ENCODE results near the gene PLCH1. TPM values are rescaled to one million over a fixed set of nuclear protein-coding genes. Genes with fewer than 3 reads are reported as not detected.
A peak's percentile ranks its signal among the peaks of the same experiment; 100 is the strongest.

PLCH1 gene
- total and polyA plus RNA-seq, 2 of the 13 experiments (the other 11 are each of a cell fraction or from before 2014, with no cell fraction given) = 2.0 to 3.0 TPM

DNA sequence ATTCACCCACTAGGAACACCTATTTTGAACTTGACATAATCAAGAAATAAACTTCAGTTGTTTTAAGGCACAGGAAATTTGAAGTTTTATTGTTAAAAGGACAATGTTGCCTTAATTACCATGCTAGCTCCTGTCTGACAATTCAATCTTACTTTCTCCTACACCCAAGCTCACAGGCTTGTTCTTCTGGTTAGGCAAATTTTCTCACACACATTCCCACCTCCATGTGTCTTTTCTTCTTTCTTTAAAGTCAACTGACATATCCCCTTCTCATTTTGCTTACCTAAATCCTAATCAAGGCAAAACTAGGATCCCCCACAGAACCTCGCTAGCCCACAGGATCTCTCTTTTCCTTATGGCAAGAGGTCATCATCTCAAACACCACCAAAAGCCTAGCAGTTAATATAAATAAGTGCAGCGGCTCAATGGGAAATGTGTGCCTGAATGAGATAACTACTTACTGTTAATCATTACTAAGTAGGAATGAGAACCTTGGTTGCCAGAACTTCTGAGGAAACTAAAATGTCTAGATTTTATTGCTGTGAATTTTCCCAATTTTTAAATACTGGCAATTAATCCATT is 189.3 kb downstream of the PLCH1 start:
- peak; percentile 69 for ATAC-seq
- WGBS (ENCODE audit: low lambda C conversion rate) = 53% methylated on average over 2 of the region's 2 CpGs

More for the DNA sequence above, 189.3 kb downstream of the PLCH1 start:
- H2AFZ ChIP-seq (ENCODE audit: low read length) = no peak overlapping the region
- peaks cover 30% of the 10 kb centered on the region for H3K4me1 ChIP-seq (ENCODE audit: insufficient read depth, low read length)
- ChIA-PET POLR2A (no interaction called here), CTCF (ENCODE audit: low intra/inter-chr PET ratio, low total read pairs) (no interaction called here)
- no peaks in the 10 kb centered on the region for H3K36me3 ChIP-seq (replicated peaks in 1 of 2; ENCODE audit: control insufficient read depth in 1 of 2, insufficient read depth in 2 of 2, low read length in 2 of 2)
- H3K9ac ChIP-seq (ENCODE audit: insufficient read depth, low read depth, low read length) = no peak overlapping the region
- FAIRE-seq (no peak), DNase-seq (ENCODE audit: low spot score) (no peak)
- intact Hi-C loops (cut with micrococcal nuclease; ENCODE audit: unreplicated experiment) = no loop called here
- no TSS peak for BruUV-seq (replicated peaks)
- in situ Hi-C loops (cut with HindIII; ENCODE audit: extremely low pct_ligation_motif_present, low pct_unique_long_range_greater_than_20kb) = no loop called here
- H4K20me1 ChIP-seq (ENCODE audit: insufficient read depth, low read length) = no peaks in the 10 kb centered on the region
- H3K27me3 ChIP-seq (ENCODE audit: control insufficient read depth in 1 of 2, insufficient read depth in 2 of 2, low read length in 2 of 2) = no peaks in the 10 kb centered on the region
- peak overlapping the region; percentile 57 for H3K4me2 ChIP-seq (ENCODE audit: low read depth, low read length)
- peak overlapping the region; percentile 16 for H3K27ac ChIP-seq (ENCODE audit: extremely low read length, insufficient read depth, low read length)
- H3K79me2 ChIP-seq (ENCODE audit: insufficient read depth, low read length) = no peaks in the 10 kb centered on the region
- H3K9me3 ChIP-seq (ENCODE audit: low read length) = no peaks in the 10 kb centered on the region
- no peak overlapping the region; a peak in 1 of 6 replicates for H3K4me3 ChIP-seq (replicated peaks in 1 of 3; ENCODE audit: insufficient read depth in 1 of 3, low read depth in 2 of 3, low read length in 3 of 3)
- TF ChIP-seq ZNF672 (CRISPR knock-in tag; IDR thresholded peaks at IDR 0.05) = no peak
- no peak for TF ChIP-seq MTF2 (CRISPR knock-in tag; IDR thresholded peaks at IDR 0.05; ENCODE audit: borderline replicate concordance)
- TF ChIP-seq, protein P1, sequence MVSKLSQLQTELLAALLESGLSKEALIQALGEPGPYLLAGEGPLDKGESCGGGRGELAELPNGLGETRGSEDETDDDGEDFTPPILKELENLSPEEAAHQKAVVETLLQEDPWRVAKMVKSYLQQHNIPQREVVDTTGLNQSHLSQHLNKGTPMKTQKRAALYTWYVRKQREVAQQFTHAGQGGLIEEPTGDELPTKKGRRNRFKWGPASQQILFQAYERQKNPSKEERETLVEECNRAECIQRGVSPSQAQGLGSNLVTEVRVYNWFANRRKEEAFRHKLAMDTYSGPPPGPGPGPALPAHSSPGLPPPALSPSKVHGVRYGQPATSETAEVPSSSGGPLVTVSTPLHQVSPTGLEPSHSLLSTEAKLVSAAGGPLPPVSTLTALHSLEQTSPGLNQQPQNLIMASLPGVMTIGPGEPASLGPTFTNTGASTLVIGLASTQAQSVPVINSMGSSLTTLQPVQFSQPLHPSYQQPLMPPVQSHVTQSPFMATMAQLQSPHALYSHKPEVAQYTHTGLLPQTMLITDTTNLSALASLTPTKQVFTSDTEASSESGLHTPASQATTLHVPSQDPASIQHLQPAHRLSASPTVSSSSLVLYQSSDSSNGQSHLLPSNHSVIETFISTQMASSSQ (IDR thresholded peaks at IDR 0.05; ENCODE audit: low read depth) = no peak
- TF ChIP-seq, protein P1 (CRISPR knock-in tag; IDR thresholded peaks at IDR 0.05; ENCODE audit: borderline replicate concordance) = 0 out of 2 replicates have a peak, but pooled peaks have one; percentile 13

Measured in HepG2 (cell line).